Coronary artery (tissue), 2 donors: Measurements from ENCODE around the gene DPH2.

Experiments used
- DNase-seq: peaks from one replicate; pipeline ENCODE4 v3.0.0-alpha.2; 2017; ENCODE audit warnings: low spot score
- H3K27ac ChIP-seq, 2 donors: fragments of 200-600 bp; sonication (generic); one replicate each; pipeline ENCODE4 v1.5.1; 2016 to 2019
- H3K4me3 ChIP-seq: fragments of 200-600 bp; sonication (generic); 2 replicates; pipeline ENCODE4 v1.5.1; 2016; ENCODE audit warnings: mild to moderate bottlenecking, moderate library complexity
- TF ChIP-seq, protein P1 (sequence below): fragments of 200-600 bp; sonication (generic); IDR thresholded peaks from one replicate; pipeline ENCODE4 v1.5.1; 2019; ENCODE audit warnings: antibody characterized with exemption

DPH2 gene

DNA sequence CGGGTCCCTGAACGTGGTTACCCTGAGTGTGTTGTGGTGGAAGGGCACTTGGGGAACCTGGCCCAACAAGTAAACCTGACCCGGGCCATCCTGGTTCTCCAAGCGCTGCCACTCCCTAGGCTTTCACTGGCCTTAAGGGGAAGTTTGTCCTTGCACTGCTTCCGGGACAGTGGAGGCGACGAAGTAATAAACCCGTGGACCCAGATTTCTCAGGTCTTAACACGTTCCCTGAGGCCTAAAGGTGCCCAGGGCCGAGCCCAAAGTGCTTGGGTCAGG is 21.3 kb downstream of the DPH2 start:
- Histone ChIP-seq H3K4me3 (peak overlapping the region; percentile 84), H3K27ac (peak overlapping the region; percentile 84 to 89)
- no peak for DNase-seq
- TF ChIP-seq, protein P1, sequence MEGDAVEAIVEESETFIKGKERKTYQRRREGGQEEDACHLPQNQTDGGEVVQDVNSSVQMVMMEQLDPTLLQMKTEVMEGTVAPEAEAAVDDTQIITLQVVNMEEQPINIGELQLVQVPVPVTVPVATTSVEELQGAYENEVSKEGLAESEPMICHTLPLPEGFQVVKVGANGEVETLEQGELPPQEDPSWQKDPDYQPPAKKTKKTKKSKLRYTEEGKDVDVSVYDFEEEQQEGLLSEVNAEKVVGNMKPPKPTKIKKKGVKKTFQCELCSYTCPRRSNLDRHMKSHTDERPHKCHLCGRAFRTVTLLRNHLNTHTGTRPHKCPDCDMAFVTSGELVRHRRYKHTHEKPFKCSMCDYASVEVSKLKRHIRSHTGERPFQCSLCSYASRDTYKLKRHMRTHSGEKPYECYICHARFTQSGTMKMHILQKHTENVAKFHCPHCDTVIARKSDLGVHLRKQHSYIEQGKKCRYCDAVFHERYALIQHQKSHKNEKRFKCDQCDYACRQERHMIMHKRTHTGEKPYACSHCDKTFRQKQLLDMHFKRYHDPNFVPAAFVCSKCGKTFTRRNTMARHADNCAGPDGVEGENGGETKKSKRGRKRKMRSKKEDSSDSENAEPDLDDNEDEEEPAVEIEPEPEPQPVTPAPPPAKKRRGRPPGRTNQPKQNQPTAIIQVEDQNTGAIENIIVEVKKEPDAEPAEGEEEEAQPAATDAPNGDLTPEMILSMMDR: no peak

GRCh38 chr1:43991476-43992231 is 21.8 kb downstream of the DPH2 start, which contains the start of gene CCDC24:
CCDC24 (plus strand) TSS chr1:43991599; CDS start chr1:43991879, 280 bp downstream.
- DNase-seq: peak; percentile 93
- Histone ChIP-seq H3K4me3 (peak within 1 kb of the TSS; percentile 84), H3K27ac (peak within 1 kb of the TSS; percentile 84 to 89)
- TF ChIP-seq, protein P1: no peak

GRCh38 chr1:43992232-43992995 is 22.6 kb downstream of the DPH2 start:
- H3K4me3 ChIP-seq: peak overlapping the region; percentile 84
- peak overlapping the region; percentile 84 to 89 for H3K27ac ChIP-seq
- DNase-seq: no peak
- TF ChIP-seq, protein P1: no peak

DNA sequence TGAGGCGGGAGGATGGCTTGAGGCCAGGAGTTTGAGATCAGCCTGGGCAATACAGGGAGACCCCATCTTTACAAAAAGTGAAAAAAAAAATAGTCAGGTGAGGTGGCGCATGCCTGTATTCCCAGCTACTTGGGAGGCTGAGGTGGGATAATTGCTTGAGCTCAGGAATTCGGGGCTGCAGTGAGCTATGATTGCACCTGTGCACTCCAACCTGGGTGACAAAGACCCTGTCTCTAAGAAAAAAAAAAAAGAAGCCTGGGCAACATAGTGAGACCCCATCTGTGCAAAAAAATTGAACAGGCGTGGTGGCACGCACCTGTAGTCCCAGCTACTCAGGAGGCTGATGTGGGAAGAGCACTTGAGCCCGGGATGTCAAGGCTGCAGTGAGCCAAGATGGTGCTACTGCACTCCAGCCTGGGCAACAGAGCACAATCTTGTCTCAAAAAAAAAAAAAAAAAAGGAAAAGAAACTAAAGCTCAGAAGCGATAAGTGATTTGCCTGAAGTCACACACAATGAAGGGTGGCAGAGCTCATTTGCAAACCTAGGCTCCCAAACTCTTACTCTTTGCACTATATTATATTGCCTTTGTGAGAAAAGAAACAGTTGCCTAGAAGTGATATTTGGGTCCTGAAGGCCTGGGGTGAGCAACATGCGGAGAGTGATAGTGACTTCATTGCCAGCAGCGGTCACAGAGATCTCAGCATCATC is 23.6 kb downstream of the DPH2 start:
- no peak overlapping the region for H3K4me3 ChIP-seq
- no peak for DNase-seq
- H3K27ac ChIP-seq: no peak overlapping the region
- TF ChIP-seq, protein P1: no peak

- Histone ChIP-seq H3K4me3 (no peak overlapping the region), H3K27ac (no peak overlapping the region)
- no peak for DNase-seq
- TF ChIP-seq, protein P1: no peak
Observed at GRCh38 chr1:43994071-43994470, 24.3 kb downstream of the DPH2 start.

DNA sequence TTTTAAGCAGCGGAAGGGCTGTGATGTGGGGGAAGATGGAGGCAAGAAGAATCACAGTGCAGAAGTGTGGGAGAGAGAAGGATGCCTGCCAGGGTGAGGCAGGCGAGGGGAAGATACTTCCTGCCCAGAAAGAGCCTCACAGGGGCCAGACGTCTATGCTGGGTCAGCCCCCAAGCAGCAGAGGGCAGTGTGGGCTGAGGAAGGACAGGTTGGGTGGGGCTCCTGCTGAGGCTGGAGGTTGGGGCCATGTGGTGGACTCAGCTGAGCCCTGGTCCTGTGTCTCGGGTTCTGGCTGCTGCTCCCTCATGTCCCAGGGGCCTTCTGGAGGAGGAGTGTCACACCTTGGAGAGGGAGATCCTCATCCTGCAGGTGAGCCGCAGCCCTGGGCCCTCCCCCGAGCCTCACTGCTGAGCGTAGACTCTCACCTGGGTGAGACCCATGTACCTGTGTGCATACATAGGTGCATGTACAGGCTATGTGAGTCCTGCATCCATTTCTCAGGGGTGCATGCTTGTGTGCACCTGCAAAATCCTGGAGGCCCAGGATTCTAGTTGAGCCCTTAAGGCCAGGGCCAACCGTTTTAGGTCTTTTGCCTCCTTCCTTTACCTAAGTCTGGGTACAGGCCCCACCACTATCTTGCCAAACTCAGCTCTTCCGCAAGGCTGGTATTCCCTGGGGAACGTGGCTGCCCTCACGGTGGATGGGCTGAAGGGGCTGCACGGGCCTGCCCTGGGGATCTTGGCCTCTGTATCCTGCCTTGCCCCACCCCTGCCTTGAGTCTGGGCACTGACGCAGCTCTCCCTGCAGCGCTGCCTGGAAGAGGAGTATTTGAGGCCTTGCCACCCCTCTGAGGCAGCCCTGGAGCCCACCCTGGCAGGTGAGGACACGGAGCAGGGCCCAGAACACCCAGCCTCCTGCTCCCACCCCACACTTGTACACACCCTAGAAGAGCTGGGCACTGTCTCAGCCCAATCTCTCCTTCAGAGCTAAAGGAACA is 25.3 kb downstream of the DPH2 start:
- TF ChIP-seq, protein P1: no peak
- H3K27ac ChIP-seq: no peak overlapping the region
- DNase-seq: no peak
- H3K4me3 ChIP-seq: no peak overlapping the region
